Measurements from ENCODE around the gene SMCO4. TPM values are rescaled to one million over a fixed set of nuclear protein-coding genes. Genes with fewer than 3 reads are reported as not detected.

Gene SMCO4
- total RNA-seq, 2 experiments from 2014 or later: 0.30 TPM; not detected in 1

- Mint-ChIP-seq H3K9me3 (no peaks in the 10 kb centered on the region), H3K36me3 (ENCODE audit: low read depth) (no peaks in the 10 kb centered on the region), H3K27me3 (no peaks in the 10 kb centered on the region), H3K4me3 (no peak overlapping the region), H3K4me1 (ENCODE audit: low read depth) (no peaks in the 10 kb centered on the region), H3K27ac (no peak overlapping the region)
- DNase-seq: no peak
- H3K4me1 ChIP-seq (ENCODE audit: insufficient read depth, low read length): no peaks in the 10 kb centered on the region
- intact Hi-C loops (cut with DNase I, micrococcal nuclease): no loop called here
- ATAC-seq (ENCODE audit: poor library complexity): no peak
- CTCF ChIA-PET: no interaction called here
- H3K27ac ChIP-seq (ENCODE audit: low read depth in 1 of 2, low read length in 2 of 2): no peak overlapping the region
- no peaks in the 10 kb centered on the region for H3K9me3 ChIP-seq (ENCODE audit: control insufficient read depth in 1 of 2, insufficient read depth in 1 of 2, low read length in 2 of 2)
- peaks cover 4 to 6% of the 10 kb centered on the region in 2 experiments for H3K27me3 ChIP-seq (ENCODE audit: control insufficient read depth in 1 of 2, insufficient read depth in 2 of 2, low read length in 2 of 2)
- no peaks in the 10 kb centered on the region for H3K36me3 ChIP-seq (ENCODE audit: insufficient read depth, low read length)
- TF ChIP-seq CTCF (IDR thresholded peaks at IDR 0.05): no peak
- no peak overlapping the region for H3K4me3 ChIP-seq (ENCODE audit: low read length)
- POLR2A ChIA-PET: no interaction called here
Measured at GRCh38 chr11:93569496-93569895, 26.3 kb upstream of the SMCO4 start.

- Histone ChIP-seq H3K4me1 (ENCODE audit: insufficient read depth, low read length) (no peaks in the 10 kb centered on the region), H3K4me3 (ENCODE audit: low read length) (no peak overlapping the region), H3K36me3 (ENCODE audit: insufficient read depth, low read length) (no peaks in the 10 kb centered on the region), H3K27ac (ENCODE audit: low read depth in 1 of 2, low read length in 2 of 2) (no peak overlapping the region), H3K27me3 (ENCODE audit: control insufficient read depth in 1 of 2, insufficient read depth in 2 of 2, low read length in 2 of 2) (peaks cover 0 to 6% of the 10 kb centered on the region in 2 experiments), H3K9me3 (ENCODE audit: control insufficient read depth in 1 of 2, insufficient read depth in 1 of 2, low read length in 2 of 2) (no peaks in the 10 kb centered on the region)
- intact Hi-C loops (cut with DNase I, micrococcal nuclease): no loop called here
- ChIA-PET CTCF (no interaction called here), POLR2A (no interaction called here)
- H3K9me3 Mint-ChIP-seq: no peaks in the 10 kb centered on the region
- no peaks in the 10 kb centered on the region for H3K4me1 Mint-ChIP-seq (ENCODE audit: low read depth)
- H3K27me3 Mint-ChIP-seq: no peaks in the 10 kb centered on the region
- H3K36me3 Mint-ChIP-seq (ENCODE audit: low read depth): no peaks in the 10 kb centered on the region
- no peak overlapping the region for H3K27ac Mint-ChIP-seq
- ATAC-seq (ENCODE audit: poor library complexity) (no peak), DNase-seq (no peak)
- no peak for TF ChIP-seq CTCF (IDR thresholded peaks at IDR 0.05)
- no peak overlapping the region for H3K4me3 Mint-ChIP-seq
Measured at GRCh38 chr11:93568726-93569125, 25.5 kb upstream of the SMCO4 start.

GRCh38 chr11:93567401-93567895 lies 24.3 kb upstream of the SMCO4 start:
- H3K9me3 Mint-ChIP-seq: no peaks in the 10 kb centered on the region
- no peak for TF ChIP-seq CTCF (IDR thresholded peaks at IDR 0.05)
- Histone ChIP-seq H3K4me1 (ENCODE audit: insufficient read depth, low read length) (no peaks in the 10 kb centered on the region), H3K4me3 (ENCODE audit: low read length) (no peak overlapping the region), H3K9me3 (ENCODE audit: control insufficient read depth in 1 of 2, insufficient read depth in 1 of 2, low read length in 2 of 2) (no peaks in the 10 kb centered on the region), H3K27me3 (ENCODE audit: control insufficient read depth in 1 of 2, insufficient read depth in 2 of 2, low read length in 2 of 2) (peaks cover 0 to 6% of the 10 kb centered on the region in 2 experiments), H3K27ac (ENCODE audit: low read depth in 1 of 2, low read length in 2 of 2) (no peak overlapping the region), H3K36me3 (ENCODE audit: insufficient read depth, low read length) (no peaks in the 10 kb centered on the region)
- H3K27ac Mint-ChIP-seq: no peak overlapping the region
- ChIA-PET CTCF (no interaction called here), POLR2A (no interaction called here)
- DNase-seq (no peak), ATAC-seq (ENCODE audit: poor library complexity) (no peak)
- intact Hi-C loops (cut with DNase I, micrococcal nuclease): no loop called here
- no peak overlapping the region for H3K4me3 Mint-ChIP-seq
- no peaks in the 10 kb centered on the region for H3K4me1 Mint-ChIP-seq (ENCODE audit: low read depth)
- no peaks in the 10 kb centered on the region for H3K36me3 Mint-ChIP-seq (ENCODE audit: low read depth)
- no peaks in the 10 kb centered on the region for H3K27me3 Mint-ChIP-seq

Measured in CD4-positive, alpha-beta T cell (primary cell).